BE2C (cell line): Measurements from ENCODE around the gene CYRIA. TPM values are rescaled to one million over a fixed set of nuclear protein-coding genes. Genes with fewer than 3 reads are reported as not detected.
A peak's percentile ranks its signal among the peaks of the same experiment; 100 is the strongest.

Experiments
- DNase-seq: peaks from one replicate; pipeline ENCODE4 v3.0.0-alpha.2; 2020
- H3K27me3 ChIP-seq: fragments of 250-450 bp; sonication (Bioruptor Pico); 2 replicates; pipeline ENCODE4 v1.5.1; 2020; ENCODE audit warnings: mild to moderate bottlenecking
- H3K36me3 ChIP-seq: fragments of 250-450 bp; sonication (Bioruptor Pico); 2 replicates; pipeline ENCODE4 v1.5.1; 2020; ENCODE audit warnings: mild to moderate bottlenecking
- H3K4me1 ChIP-seq: fragments of 250-450 bp; sonication (Bioruptor Pico); 2 replicates; pipeline ENCODE4 v1.5.1; 2020
- H3K4me3 ChIP-seq: 2 replicates; pipeline ENCODE4 v1.5.1; 2011; ENCODE audit warnings: low read depth, low read length
- H3K9me3 ChIP-seq: fragments of 250-450 bp; sonication (Bioruptor Pico); 2 replicates; pipeline ENCODE4 v1.5.1; 2020
- polyA plus RNA-seq: library from polyadenylated mRNA; unstranded; fragments of >200 nt; gene quantifications from one replicate; pipeline ENCODE4 v1.2.1, GENCODE V29; 2012; ENCODE audit warnings: low read depth, missing spikeins; ENCODE audit not compliant: insufficient read length, insufficient read depth
- TF ChIP-seq, protein P1 (sequence below): IDR thresholded peaks from 2 replicates; pipeline ENCODE4 v1.5.1; 2012; ENCODE audit warnings: mild to moderate bottlenecking, low read depth, low read length

Gene CYRIA
- polyA plus RNA-seq, result 0.66 TPM

DNA sequence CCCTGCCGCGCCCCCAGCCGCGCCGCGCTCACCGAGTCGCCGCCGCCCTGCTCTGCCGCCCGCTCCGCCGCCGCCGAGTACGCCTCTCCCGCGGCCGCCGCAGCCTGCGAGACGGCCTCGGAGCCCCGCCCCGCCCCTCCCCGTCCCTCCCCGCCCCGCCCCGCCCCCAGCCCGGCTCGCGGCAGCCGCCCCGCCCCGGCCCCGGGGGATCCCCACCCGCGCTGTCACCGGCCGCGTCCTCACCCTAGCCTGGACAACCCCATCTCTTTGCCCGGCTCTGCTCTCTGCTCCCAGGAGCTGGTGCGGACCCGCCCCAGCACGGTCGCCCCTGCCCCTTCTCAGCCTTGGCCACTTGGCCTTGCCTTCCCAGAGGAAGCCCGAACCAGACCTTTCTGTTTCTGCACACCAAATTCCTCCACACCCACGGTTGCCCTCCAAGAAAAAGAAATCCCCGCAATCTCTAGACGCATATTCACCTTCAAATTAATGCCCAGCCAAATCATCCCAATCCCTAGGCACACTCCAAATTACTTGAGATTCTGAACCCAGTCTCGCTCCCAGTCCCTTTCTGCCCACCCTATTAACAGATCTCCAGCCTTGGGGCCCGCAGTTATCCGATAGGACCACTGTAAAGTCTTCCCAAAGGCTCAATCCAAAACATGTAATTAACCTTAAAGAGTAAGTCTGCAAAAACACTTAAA lies at the start of gene CYRIA:
Gene CYRIA, minus strand, starts transcription at position 87 of the 701 bp plus-strand sequence. CDS start 77,715 bp downstream, outside the sequence.
- peaks cover 25% of the 10 kb centered on the region for H3K27me3 ChIP-seq
- DNase-seq, result peak; percentile 53
- H3K9me3 ChIP-seq, result no peaks in the 10 kb centered on the region
- H3K4me1 ChIP-seq, result no peaks in the 10 kb centered on the region
- no peaks in the 10 kb centered on the region for H3K36me3 ChIP-seq
- peak within 1 kb of the TSS; percentile 41 for H3K4me3 ChIP-seq
- TF ChIP-seq, protein P1, sequence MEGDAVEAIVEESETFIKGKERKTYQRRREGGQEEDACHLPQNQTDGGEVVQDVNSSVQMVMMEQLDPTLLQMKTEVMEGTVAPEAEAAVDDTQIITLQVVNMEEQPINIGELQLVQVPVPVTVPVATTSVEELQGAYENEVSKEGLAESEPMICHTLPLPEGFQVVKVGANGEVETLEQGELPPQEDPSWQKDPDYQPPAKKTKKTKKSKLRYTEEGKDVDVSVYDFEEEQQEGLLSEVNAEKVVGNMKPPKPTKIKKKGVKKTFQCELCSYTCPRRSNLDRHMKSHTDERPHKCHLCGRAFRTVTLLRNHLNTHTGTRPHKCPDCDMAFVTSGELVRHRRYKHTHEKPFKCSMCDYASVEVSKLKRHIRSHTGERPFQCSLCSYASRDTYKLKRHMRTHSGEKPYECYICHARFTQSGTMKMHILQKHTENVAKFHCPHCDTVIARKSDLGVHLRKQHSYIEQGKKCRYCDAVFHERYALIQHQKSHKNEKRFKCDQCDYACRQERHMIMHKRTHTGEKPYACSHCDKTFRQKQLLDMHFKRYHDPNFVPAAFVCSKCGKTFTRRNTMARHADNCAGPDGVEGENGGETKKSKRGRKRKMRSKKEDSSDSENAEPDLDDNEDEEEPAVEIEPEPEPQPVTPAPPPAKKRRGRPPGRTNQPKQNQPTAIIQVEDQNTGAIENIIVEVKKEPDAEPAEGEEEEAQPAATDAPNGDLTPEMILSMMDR, result no peak

DNA sequence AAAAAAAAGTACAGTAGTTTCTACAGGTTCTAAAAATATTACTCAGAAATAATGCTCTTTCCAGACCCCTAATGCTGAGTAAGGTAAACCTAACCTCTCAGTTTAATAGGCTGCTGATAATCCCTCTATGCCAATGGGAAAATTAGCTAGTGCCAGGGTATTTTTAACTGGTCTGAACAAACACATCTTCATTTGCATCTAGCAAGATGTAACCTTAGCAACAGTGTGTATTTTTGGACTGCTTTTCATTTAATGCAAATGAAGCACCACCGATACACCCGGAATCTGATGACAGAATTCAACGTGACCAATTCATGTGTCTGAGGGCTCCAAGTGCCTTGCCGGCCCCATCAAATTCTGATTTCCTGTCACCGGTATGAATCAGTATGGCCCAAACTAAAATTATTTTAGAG lies 47.4 kb upstream of the CYRIA start:
- no peak for DNase-seq
- TF ChIP-seq, protein P1, result no peak
- Histone ChIP-seq H3K4me1 (no peaks in the 10 kb centered on the region), H3K4me3 (no peak overlapping the region), H3K27me3 (no peaks in the 10 kb centered on the region), H3K9me3 (no peaks in the 10 kb centered on the region), H3K36me3 (no peaks in the 10 kb centered on the region)

DNA sequence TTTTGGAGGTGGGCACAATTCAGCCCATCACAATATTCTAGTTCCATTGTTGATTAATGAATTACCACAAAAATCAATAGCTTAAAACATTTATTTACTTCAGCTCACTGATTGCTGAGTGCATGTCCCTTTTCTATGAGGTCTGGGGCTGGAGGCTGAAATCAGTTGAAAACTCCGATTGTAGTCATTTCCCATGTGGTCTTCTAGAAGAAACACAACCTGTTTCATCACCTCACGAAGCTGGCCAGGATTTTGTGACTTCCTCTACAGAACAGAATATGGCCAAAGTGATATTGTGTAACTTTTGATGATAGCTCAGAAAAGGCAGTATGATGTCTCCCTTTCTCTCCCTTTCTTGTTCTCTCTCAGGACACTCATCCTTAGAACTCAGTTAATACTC lies 44.1 kb upstream of the CYRIA start:
- H3K36me3 ChIP-seq, result no peaks in the 10 kb centered on the region
- H3K9me3 ChIP-seq, result no peaks in the 10 kb centered on the region
- no peak overlapping the region for H3K4me3 ChIP-seq
- TF ChIP-seq, protein P1, result no peak
- no peaks in the 10 kb centered on the region for H3K4me1 ChIP-seq
- no peak for DNase-seq
- no peaks in the 10 kb centered on the region for H3K27me3 ChIP-seq

DNA sequence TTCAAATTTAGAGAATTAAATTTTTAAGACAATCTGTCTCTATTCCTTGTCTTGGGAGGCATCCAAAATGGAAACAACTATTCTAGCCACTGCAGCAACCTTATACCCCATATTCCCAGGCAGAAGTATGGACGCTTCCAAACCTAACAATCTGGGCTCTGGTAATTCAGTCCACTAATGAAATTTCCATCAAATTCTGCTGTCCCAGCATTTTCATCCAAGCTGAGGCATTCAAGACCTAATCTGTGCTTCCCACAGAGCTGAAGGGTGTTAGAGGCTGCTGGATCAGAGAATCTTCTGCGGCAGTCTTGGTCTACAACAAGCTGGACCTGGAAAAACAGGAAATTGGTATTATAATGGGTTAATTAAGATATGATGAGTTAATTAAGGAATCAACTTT lies 42.5 kb upstream of the CYRIA start:
- TF ChIP-seq, protein P1, result no peak
- no peak overlapping the region for H3K4me3 ChIP-seq
- H3K4me1 ChIP-seq, result no peaks in the 10 kb centered on the region
- no peak for DNase-seq
- no peaks in the 10 kb centered on the region for H3K27me3 ChIP-seq
- H3K36me3 ChIP-seq, result no peaks in the 10 kb centered on the region
- H3K9me3 ChIP-seq, result no peaks in the 10 kb centered on the region

DNA sequence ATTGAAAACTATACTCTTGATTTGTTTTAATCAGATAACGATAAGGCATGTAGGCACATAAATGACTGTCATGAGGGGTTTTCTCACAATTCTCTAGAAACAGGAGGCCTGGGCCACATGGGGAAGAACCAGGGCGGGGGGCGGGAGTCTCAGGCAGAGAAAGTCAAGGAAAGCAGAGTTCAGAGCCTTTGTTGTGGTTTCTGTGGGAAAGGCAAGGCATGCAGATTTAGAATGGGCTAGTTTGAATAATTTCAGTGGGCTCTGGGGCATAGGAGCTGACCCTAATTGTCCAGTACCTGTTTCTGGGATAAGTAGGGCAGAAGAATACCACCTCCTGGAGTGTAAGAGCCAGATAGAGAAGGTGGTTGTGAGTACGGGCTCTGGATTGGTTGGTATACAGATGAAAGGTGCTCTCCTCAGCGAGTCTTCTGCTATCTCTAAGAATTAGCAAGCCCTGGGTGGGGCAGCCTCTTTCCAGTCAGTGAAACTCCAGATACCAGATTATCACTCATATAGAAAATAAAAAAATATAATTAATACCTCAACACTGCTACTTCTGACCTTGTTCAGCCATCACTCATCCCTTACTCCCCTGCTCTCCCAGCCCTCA lies 41.5 kb upstream of the CYRIA start:
- Histone ChIP-seq H3K4me3 (no peak overlapping the region), H3K9me3 (no peaks in the 10 kb centered on the region), H3K4me1 (no peaks in the 10 kb centered on the region), H3K27me3 (no peaks in the 10 kb centered on the region), H3K36me3 (no peaks in the 10 kb centered on the region)
- DNase-seq, result no peak
- TF ChIP-seq, protein P1, result no peak
